SK-N-SH treated with all-trans-retinoic acid at 6 μM for 48 hours (cell line): ENCODE measurements around the gene EIF2A.

Experiments used
- BACH2 ChIP-seq: fragments of 250-450 bp; sonication (Bioruptor Pico); IDR thresholded peaks from 2 replicates; pipeline ENCODE4 v1.9.0; 2021; ENCODE audit warnings: mild to moderate bottlenecking, borderline replicate concordance
- RARB ChIP-seq: fragments of 250-450 bp; sonication (Bioruptor Pico); IDR thresholded peaks from 2 replicates; pipeline ENCODE4 v1.8.0; 2021; ENCODE audit warnings: mild to moderate bottlenecking, moderate library complexity
- ZFP3 ChIP-seq: fragments of 250-450 bp; sonication (Bioruptor Pico); IDR thresholded peaks from 2 replicates; pipeline ENCODE4 v1.5.0; 2020; ENCODE audit warnings: mild to moderate bottlenecking, moderate library complexity
- ZNF565 ChIP-seq: fragments of 450-650 bp; formaldehyde crosslinking; conservative IDR thresholded peaks from 2 replicates; pipeline ENCODE4 v1.5.0; 2020; ENCODE audit warnings: low read depth, mild to moderate bottlenecking, moderate library complexity
- TF ChIP-seq, protein P1 (sequence below): fragments of 250-450 bp; sonication (Bioruptor Pico); IDR thresholded peaks from 2 replicates; pipeline ENCODE4 v1.5.1; 2020; ENCODE audit warnings: low read depth, mild to moderate bottlenecking, moderate library complexity
- TF ChIP-seq, protein P2 (sequence below): fragments of 250-450 bp; sonication (Bioruptor Pico); IDR thresholded peaks from 2 replicates; pipeline ENCODE4 v1.8.0; 2020; ENCODE audit warnings: mild to moderate bottlenecking, moderate library complexity, borderline replicate concordance
- TF ChIP-seq, protein P3 (sequence below): fragments of 250-450 bp; sonication (Bioruptor Pico); IDR thresholded peaks from 2 replicates; pipeline ENCODE4 v1.5.1; 2021; ENCODE audit warnings: mild to moderate bottlenecking, moderate library complexity

DNA sequence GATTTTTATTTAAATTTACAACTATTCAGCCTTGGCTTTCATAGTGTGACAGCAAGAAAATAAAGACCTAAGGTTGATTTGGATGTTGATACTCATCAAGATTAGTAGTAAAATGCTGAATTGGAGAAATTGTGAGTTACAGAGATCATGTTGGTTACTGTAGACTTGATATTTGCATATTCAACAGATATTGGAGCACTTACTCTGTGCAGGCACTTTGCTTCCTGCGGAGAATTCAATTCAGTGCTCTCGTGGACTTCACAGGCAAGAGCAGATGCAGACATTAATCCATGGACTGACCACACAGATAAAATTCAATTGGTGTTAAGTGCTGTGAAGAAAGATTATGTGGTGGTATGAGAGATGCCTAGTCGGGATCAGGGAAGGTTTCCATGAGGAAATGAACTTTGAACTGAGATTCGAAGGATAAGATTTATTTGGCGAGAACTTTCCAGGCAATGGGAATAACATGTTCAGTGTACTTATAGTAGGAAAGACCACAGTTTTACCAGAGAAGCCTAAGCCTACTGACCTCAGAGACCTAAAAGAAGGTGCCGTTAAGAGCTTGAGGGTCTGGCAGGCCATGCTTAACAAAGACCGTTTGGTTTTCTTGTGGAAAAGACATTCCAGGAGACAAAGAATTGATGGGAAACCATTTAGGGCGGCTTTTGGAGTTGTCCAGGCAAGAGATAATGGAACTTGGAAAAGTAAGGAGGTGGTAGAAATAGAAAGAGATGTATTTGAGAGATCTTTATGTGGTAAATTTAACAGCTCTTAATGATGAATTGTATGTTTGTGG is 60.9 kb downstream of the EIF2A start:
- TF ChIP-seq, protein P1, sequence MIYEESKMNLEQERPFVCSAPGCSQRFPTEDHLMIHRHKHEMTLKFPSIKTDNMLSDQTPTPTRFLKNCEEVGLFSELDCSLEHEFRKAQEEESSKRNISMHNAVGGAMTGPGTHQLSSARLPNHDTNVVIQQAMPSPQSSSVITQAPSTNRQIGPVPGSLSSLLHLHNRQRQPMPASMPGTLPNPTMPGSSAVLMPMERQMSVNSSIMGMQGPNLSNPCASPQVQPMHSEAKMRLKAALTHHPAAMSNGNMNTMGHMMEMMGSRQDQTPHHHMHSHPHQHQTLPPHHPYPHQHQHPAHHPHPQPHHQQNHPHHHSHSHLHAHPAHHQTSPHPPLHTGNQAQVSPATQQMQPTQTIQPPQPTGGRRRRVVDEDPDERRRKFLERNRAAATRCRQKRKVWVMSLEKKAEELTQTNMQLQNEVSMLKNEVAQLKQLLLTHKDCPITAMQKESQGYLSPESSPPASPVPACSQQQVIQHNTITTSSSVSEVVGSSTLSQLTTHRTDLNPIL (CRISPR knock-in tag) = no peak
- TF ChIP-seq RARB (CRISPR knock-in tag) (no peak), ZFP3 (CRISPR knock-in tag) (no peak), BACH2 (no peak), ZNF565 (CRISPR knock-in tag) (no peak)
- TF ChIP-seq, protein P2, sequence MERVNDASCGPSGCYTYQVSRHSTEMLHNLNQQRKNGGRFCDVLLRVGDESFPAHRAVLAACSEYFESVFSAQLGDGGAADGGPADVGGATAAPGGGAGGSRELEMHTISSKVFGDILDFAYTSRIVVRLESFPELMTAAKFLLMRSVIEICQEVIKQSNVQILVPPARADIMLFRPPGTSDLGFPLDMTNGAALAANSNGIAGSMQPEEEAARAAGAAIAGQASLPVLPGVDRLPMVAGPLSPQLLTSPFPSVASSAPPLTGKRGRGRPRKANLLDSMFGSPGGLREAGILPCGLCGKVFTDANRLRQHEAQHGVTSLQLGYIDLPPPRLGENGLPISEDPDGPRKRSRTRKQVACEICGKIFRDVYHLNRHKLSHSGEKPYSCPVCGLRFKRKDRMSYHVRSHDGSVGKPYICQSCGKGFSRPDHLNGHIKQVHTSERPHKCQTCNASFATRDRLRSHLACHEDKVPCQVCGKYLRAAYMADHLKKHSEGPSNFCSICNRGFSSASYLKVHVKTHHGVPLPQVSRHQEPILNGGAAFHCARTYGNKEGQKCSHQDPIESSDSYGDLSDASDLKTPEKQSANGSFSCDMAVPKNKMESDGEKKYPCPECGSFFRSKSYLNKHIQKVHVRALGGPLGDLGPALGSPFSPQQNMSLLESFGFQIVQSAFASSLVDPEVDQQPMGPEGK (CRISPR knock-in tag) = no peak
- TF ChIP-seq, protein P3, sequence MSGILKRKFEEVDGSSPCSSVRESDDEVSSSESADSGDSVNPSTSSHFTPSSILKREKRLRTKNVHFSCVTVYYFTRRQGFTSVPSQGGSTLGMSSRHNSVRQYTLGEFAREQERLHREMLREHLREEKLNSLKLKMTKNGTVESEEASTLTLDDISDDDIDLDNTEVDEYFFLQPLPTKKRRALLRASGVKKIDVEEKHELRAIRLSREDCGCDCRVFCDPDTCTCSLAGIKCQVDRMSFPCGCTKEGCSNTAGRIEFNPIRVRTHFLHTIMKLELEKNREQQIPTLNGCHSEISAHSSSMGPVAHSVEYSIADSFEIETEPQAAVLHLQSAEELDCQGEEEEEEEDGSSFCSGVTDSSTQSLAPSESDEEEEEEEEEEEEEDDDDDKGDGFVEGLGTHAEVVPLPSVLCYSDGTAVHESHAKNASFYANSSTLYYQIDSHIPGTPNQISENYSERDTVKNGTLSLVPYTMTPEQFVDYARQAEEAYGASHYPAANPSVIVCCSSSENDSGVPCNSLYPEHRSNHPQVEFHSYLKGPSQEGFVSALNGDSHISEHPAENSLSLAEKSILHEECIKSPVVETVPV (CRISPR knock-in tag) = no peak
